Esophagus squamous epithelium (tissue), 5 donors: ENCODE results near the gene PRDX5. TPM values are rescaled to one million over a fixed set of nuclear protein-coding genes. Genes with fewer than 3 reads are reported as not detected.
"Not testable (repeated sequence)": the region's sequence is repeated elsewhere in the genome, so short reads cannot be mapped to it uniquely, and the experiment has no call there.

Source experiments
- DNase-seq: peaks from one replicate; lab custom pipeline; 2025; lab: John Stamatoyannopoulos, UW
- H3K27ac ChIP-seq, 4 donors: fragments of 200-600 bp; sonication (generic); one replicate each; pipeline ENCODE4 v1.5.1; 2016 to 2019; ENCODE audit warnings: mild to moderate bottlenecking in 1 of 4
- H3K27me3 ChIP-seq, 4 donors: fragments of 200-600 bp; sonication (generic); 1 replicate in 3 of 4; 2 replicates in 1 of 4; pipeline versions ENCODE4 v1.5.1 to v1.6.0; 2017 to 2021; ENCODE audit warnings: antibody characterized with exemption in 1 of 4
- H3K36me3 ChIP-seq, 3 donors: fragments of 200-600 bp; sonication (generic); one replicate each; pipeline ENCODE4 v1.5.1; 2016 to 2019
- H3K4me1 ChIP-seq, 3 donors: fragments of 200-600 bp; sonication (generic); one replicate each; pipeline ENCODE4 v1.5.1; 2017 to 2019
- H3K4me3 ChIP-seq, 4 donors: fragments of 200-600 bp; sonication (generic); 1 replicate in 3 of 4; 2 replicates in 1 of 4; pipeline ENCODE4 v1.5.1; 2016 to 2019; ENCODE audit warnings: mild to moderate bottlenecking in 2 of 4, moderate library complexity in 1 of 4
- H3K9me3 ChIP-seq, 3 donors: fragments of 200-600 bp; sonication (generic); one replicate each; pipeline ENCODE4 v1.5.1; 2016 to 2019
- POLR2A ChIP-seq, 4 donors: fragments of 450-650 bp; IDR thresholded peaks; one replicate each; pipeline ENCODE4 v1.6.1; 2017; ENCODE audit warnings: antibody characterized with exemption in 4 of 4, mild to moderate bottlenecking in 4 of 4, moderate library complexity in 3 of 4
- WGBS, 2 donors: methylation state at CpG; one replicate each; pipeline ENCODE4 v1.1.5; 2018; 5-methylcytosine and 5-hydroxymethylcytosine counted together
- intact Hi-C: fragments of 100-400 bp; cut with DNase I; formaldehyde crosslinking; loops from one replicate; pipeline ENCODE4 v1.15.0; 2022
- total RNA-seq, 4 donors: library from RNA; depleted of rRNA; stranded (reverse); fragments of >200 nt; gene quantifications; one replicate each; pipeline ENCODE4 v1.1.0, GENCODE V29; 2016
- TF ChIP-seq, protein P1 (sequence below), 6 experiments: fragments of 450-650 bp in 4 of 6; fragments of 200-600 bp in 2 of 6; sonication (generic) in 2 of 6; IDR thresholded peaks; one replicate each; pipeline ENCODE4 v1.5.1; 2016 to 2019; ENCODE audit warnings: antibody characterized with exemption in 6 of 6, mild to moderate bottlenecking in 4 of 6, moderate library complexity in 4 of 6
- donor health status: DM: yes; HTN: yes; CAD: no.

PRDX5 gene
- total RNA-seq, 4 donors from 2014 or later = 309 to 602 (median 476) TPM

DNA sequence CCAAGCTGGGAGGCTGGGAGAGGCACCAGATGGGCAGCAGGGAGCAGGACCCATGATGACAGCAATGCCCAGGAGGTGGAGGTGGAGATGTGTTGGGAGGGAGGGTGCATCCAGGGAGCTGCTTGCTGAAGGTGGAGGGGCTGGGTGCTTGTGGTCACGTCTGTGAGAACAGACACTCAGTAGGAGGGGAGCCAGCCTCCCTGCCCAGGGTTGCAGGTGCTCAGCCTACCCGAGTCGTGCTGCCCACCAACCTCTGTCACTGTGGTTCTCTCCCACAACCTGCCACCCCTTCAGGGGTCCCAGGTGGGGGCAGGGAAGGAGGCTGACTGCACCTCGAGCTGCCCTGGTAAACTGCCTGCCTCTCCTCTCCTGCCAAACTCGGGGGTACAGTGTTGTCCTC, 5.5 kb downstream of the PRDX5 start:
- 14 to 70% methylated on average over 2 to 5 of the region's 5 CpGs for WGBS, 2 donors
- DNase-seq = no peak
- peaks cover 2 to 34% (median 14%) of the 10 kb centered on the region in 3 donors for H3K36me3 ChIP-seq
- H3K4me3 ChIP-seq = no peak overlapping the region
- intact Hi-C loops = no loop called here
- H3K4me1 ChIP-seq = peaks cover 36 to 74% (median 37%) of the 10 kb centered on the region in 3 donors
- H3K27me3 ChIP-seq = no peaks in the 10 kb centered on the region
- TF ChIP-seq, protein P1, sequence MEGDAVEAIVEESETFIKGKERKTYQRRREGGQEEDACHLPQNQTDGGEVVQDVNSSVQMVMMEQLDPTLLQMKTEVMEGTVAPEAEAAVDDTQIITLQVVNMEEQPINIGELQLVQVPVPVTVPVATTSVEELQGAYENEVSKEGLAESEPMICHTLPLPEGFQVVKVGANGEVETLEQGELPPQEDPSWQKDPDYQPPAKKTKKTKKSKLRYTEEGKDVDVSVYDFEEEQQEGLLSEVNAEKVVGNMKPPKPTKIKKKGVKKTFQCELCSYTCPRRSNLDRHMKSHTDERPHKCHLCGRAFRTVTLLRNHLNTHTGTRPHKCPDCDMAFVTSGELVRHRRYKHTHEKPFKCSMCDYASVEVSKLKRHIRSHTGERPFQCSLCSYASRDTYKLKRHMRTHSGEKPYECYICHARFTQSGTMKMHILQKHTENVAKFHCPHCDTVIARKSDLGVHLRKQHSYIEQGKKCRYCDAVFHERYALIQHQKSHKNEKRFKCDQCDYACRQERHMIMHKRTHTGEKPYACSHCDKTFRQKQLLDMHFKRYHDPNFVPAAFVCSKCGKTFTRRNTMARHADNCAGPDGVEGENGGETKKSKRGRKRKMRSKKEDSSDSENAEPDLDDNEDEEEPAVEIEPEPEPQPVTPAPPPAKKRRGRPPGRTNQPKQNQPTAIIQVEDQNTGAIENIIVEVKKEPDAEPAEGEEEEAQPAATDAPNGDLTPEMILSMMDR (IDR thresholded peaks at IDR 0.05) = no peak
- no peak for TF ChIP-seq POLR2A (IDR thresholded peaks at IDR 0.05)
- peak overlapping the region; percentile 76 to 99 (median 94) for H3K27ac ChIP-seq
- no peaks in the 10 kb centered on the region for H3K9me3 ChIP-seq

DNA sequence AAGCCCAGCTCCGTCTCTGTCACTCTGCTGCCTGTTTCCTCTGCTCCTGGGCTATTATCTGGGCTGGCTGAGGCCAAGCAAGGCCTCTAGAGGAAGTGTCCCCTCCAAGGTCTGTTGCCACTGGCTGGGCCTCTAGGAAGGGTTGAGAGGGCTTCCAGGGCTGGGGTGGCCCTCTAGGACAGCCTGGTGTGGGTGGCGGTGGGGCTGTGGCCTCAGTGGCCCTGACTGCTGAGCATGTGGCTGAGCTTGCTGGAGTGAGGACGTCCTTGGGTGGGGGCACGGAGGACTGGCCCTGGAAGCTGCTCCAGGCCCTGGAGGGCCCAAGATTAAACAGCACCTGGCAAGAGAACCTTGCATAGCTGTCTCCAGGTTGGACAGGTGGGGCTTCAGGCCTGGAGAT, 6.1 kb downstream of the PRDX5 start:
- Histone ChIP-seq H3K4me1 (peaks cover 30 to 69% (median 34%) of the 10 kb centered on the region in 3 donors), H3K36me3 (peaks cover 2 to 34% (median 14%) of the 10 kb centered on the region in 3 donors), H3K27ac (peak overlapping the region; percentile 76 to 99 (median 94))
- H3K9me3 ChIP-seq, H3K4me3 ChIP-seq, H3K27me3 ChIP-seq, intact Hi-C loops, DNase-seq: not testable (repeated sequence)
- WGBS, 2 donors = 80% methylated on average over 1 of the region's 4 CpGs; no CpG with 5 or more reads in 1 of the 2 donors

- intact Hi-C loops = no loop called here
- H3K36me3 ChIP-seq = peaks cover 2 to 34% (median 14%) of the 10 kb centered on the region in 3 donors
- no peak overlapping the region for H3K4me3 ChIP-seq
- H3K27ac ChIP-seq = peak overlapping the region; percentile 76 to 99 (median 94)
- WGBS, 2 donors = 57 to 62% methylated on average over 9 of the region's 11 CpGs
- H3K9me3 ChIP-seq = no peaks in the 10 kb centered on the region
- TF ChIP-seq, protein P1 (IDR thresholded peaks at IDR 0.05) = no peak
- no peak for TF ChIP-seq POLR2A (IDR thresholded peaks at IDR 0.05)
- H3K4me1 ChIP-seq = peaks cover 21 to 69% (median 34%) of the 10 kb centered on the region in 3 donors
- no peaks in the 10 kb centered on the region for H3K27me3 ChIP-seq
- DNase-seq = no peak
These were observed 7.0 kb downstream of the PRDX5 start for GRCh38 chr11:64324692-64325469.

GRCh38 chr11:64327375-64327774, 9.5 kb downstream of the PRDX5 start:
- Histone ChIP-seq H3K9me3 (no peaks in the 10 kb centered on the region), H3K36me3 (peaks cover 2 to 13% (median 11%) of the 10 kb centered on the region in 3 donors), H3K27me3 (no peaks in the 10 kb centered on the region), H3K4me1 (peaks cover 25 to 67% (median 28%) of the 10 kb centered on the region in 3 donors), H3K4me3 (no peak overlapping the region), H3K27ac (no peak overlapping the region)
- DNase-seq = no peak
- intact Hi-C loops = no loop called here
- 85 to 89% methylated on average over 2 of the region's 2 CpGs for WGBS, 2 donors
- TF ChIP-seq POLR2A (IDR thresholded peaks at IDR 0.05) = no peak
- TF ChIP-seq, protein P1 (IDR thresholded peaks at IDR 0.05) = no peak

- Histone ChIP-seq H3K9me3 (no peaks in the 10 kb centered on the region), H3K4me1 (peaks cover 28 to 67% (median 29%) of the 10 kb centered on the region in 3 donors), H3K4me3 (no peak overlapping the region), H3K27me3 (no peaks in the 10 kb centered on the region), H3K27ac (no peak overlapping the region), H3K36me3 (peaks cover 1 to 6% (median 4%) of the 10 kb centered on the region in 3 donors)
- TF ChIP-seq POLR2A (IDR thresholded peaks at IDR 0.05) = no peak
- TF ChIP-seq, protein P1 (IDR thresholded peaks at IDR 0.05) = no peak
- no peak for DNase-seq
- 89 to 95% methylated on average over 3 of the region's 3 CpGs for WGBS, 2 donors
- intact Hi-C loops = no loop called here
These were observed 10.1 kb downstream of the PRDX5 start for GRCh38 chr11:64327993-64328392.
